A549 (cell line): ENCODE results near the gene TCAP. TPM values are rescaled to one million over a fixed set of nuclear protein-coding genes. Genes with fewer than 3 reads are reported as not detected.

Experiments
- ATAC-seq, 2 experiments: fragments of 200-7000 bp in 1 of 2; fragments of >200 bp in 1 of 2; cut with Nextera tagmentation in 1 of 2; cut with Tn5 transposase in 1 of 2; 3 replicates each; pipeline versions ENCODE4 v1.8.0 to v1.9.1; 2018 to 2020; ENCODE audit warnings: mild to moderate bottlenecking in 1 of 2, moderate library complexity in 1 of 2
- CTCF ChIA-PET: fragments of 300-600 bp; sonication (Branson Sonifier 250); formaldehyde crosslinking; extraction: SDS; loops from one replicate; lab custom pipeline; 2021; ENCODE audit warnings: antibody characterized with exemption, inconsistent platforms; lab: Yijun Ruan, JAX
- POLR2A ChIA-PET: fragments of 350-600 bp; formaldehyde crosslinking; extraction: SDS; loops from one replicate; lab custom pipeline; 2021; ENCODE audit warnings: antibody characterized with exemption, inconsistent platforms; lab: Yijun Ruan, JAX
- DNase-seq, 2 experiments: peaks; one replicate each; pipeline versions ENCODE4 v3.0.0 to v3.0.0-alpha.2; 2011 to 2016; ENCODE audit warnings: low read depth in 1 of 2, low spot score in 1 of 2
- FAIRE-seq: peaks from 2 replicates; lab custom pipeline; 2011; peaks lifted over from hg19 to GRCh38; lab: Jason Lieb, UNC
- H3K27ac ChIP-seq, 2 experiments: fragments of >200 bp; sonication (Bioruptor Twin); formaldehyde crosslinking; 3 replicates each; pipeline ENCODE4 v1.5.1; 2016 to 2017
- H3K4me1 ChIP-seq: fragments of >200 bp; sonication (Bioruptor Twin); formaldehyde crosslinking; 3 replicates; pipeline ENCODE4 v1.6.1; 2016
- H3K4me2 ChIP-seq: fragments of >200 bp; sonication (Bioruptor Twin); formaldehyde crosslinking; 3 replicates; pipeline ENCODE4 v1.6.1; 2016
- H3K4me3 ChIP-seq: fragments of >200 bp; sonication (Bioruptor Twin); formaldehyde crosslinking; 3 replicates; pipeline ENCODE4 v1.5.1; 2016
- H3K9me3 ChIP-seq: fragments of >200 bp; sonication (Bioruptor Twin); formaldehyde crosslinking; 3 replicates; pipeline ENCODE4 v1.6.1; 2016
- BHLHE40 ChIP-seq: IDR thresholded peaks from 2 replicates; pipeline ENCODE4 v1.6.1; 2012; ENCODE audit warnings: low read depth, low read length, inconsistent platforms
- CBX2 ChIP-seq: fragments of 200-600 bp; sonication (generic); IDR thresholded peaks from 2 replicates; pipeline ENCODE4 v1.6.1; 2016; ENCODE audit warnings: low read depth, mild to moderate bottlenecking, borderline replicate concordance
- CBX8 ChIP-seq: fragments of 200-600 bp; sonication (generic); IDR thresholded peaks from 2 replicates; pipeline ENCODE4 v1.6.1; 2016
- CEBPB ChIP-seq, 2 experiments: fragments of >200 bp in 1 of 2; sonication (Bioruptor Twin) in 1 of 2; formaldehyde crosslinking in 1 of 2; IDR thresholded peaks; 2 replicates each; pipeline ENCODE4 v1.6.1; 2012 to 2016
- ESRRA ChIP-seq: fragments of 150-350 bp; IDR thresholded peaks from 2 replicates; pipeline ENCODE4 v1.6.1; 2014; ENCODE audit warnings: mild to moderate bottlenecking, low read length, borderline replicate concordance
- FOSB ChIP-seq: fragments of 250-450 bp; sonication (Bioruptor Pico); IDR thresholded peaks from 2 replicates; pipeline ENCODE4 v1.5.0; 2020; ENCODE audit warnings: mild to moderate bottlenecking, moderate library complexity
- FOSL2 ChIP-seq, 2 experiments: fragments of 450-650 bp in 1 of 2; fragments of >200 bp in 1 of 2; sonication (Bioruptor Twin) in 1 of 2; formaldehyde crosslinking; IDR thresholded peaks; 2 replicates each; pipeline versions ENCODE4 v1.5.0 to v1.6.1; 2016 to 2020; ENCODE audit warnings: mild to moderate bottlenecking in 1 of 2, moderate library complexity in 1 of 2
- HDAC2 ChIP-seq: fragments of 200-600 bp; sonication (generic); IDR thresholded peaks from 2 replicates; pipeline ENCODE4 v1.6.1; 2016
- HMGXB4 ChIP-seq: fragments of 250-450 bp; sonication (Bioruptor Pico); IDR thresholded peaks from 2 replicates; pipeline ENCODE4 v1.5.0; 2021; ENCODE audit warnings: mild to moderate bottlenecking, moderate library complexity, borderline replicate concordance
- HOXB5 ChIP-seq: fragments of 250-450 bp; sonication (Bioruptor Pico); IDR thresholded peaks from 2 replicates; pipeline ENCODE4 v1.5.0; 2020; ENCODE audit warnings: mild to moderate bottlenecking, moderate library complexity
- KDM5A ChIP-seq: fragments of 200-600 bp; sonication (generic); IDR thresholded peaks from 2 replicates; pipeline ENCODE4 v1.6.1; 2016; ENCODE audit warnings: antibody characterized with exemption, mild to moderate bottlenecking
- MAZ ChIP-seq: fragments of 150-350 bp; IDR thresholded peaks from 2 replicates; pipeline ENCODE4 v1.6.1; 2014; ENCODE audit warnings: antibody characterized with exemption, low read depth, low read length, borderline replicate concordance
- NPAS2 ChIP-seq: fragments of 250-450 bp; sonication (Bioruptor Pico); IDR thresholded peaks from 2 replicates; pipeline ENCODE4 v1.8.0; 2022; ENCODE audit warnings: mild to moderate bottlenecking, moderate library complexity, borderline replicate concordance
- RCOR1 ChIP-seq: fragments of 150-350 bp; IDR thresholded peaks from 2 replicates; pipeline ENCODE4 v1.6.1; 2014; ENCODE audit warnings: antibody characterized with exemption, low read length, low read depth
- REST ChIP-seq: fragments of 200-600 bp; sonication (generic); IDR thresholded peaks from 2 replicates; pipeline ENCODE4 v1.6.1; 2016; ENCODE audit warnings: antibody characterized with exemption, mild to moderate bottlenecking, moderate library complexity
- RFX5 ChIP-seq: fragments of 450-650 bp; IDR thresholded peaks from 2 replicates; pipeline ENCODE4 v1.7.1; 2014; ENCODE audit warnings: antibody characterized with exemption, mild to moderate bottlenecking, moderate library complexity
- SMC3 ChIP-seq: fragments of >200 bp; sonication (Bioruptor Twin); formaldehyde crosslinking; IDR thresholded peaks from 3 replicates; pipeline ENCODE4 v1.6.1; 2018; ENCODE audit warnings: inconsistent platforms
- USF2 ChIP-seq: fragments of 450-650 bp; IDR thresholded peaks from 2 replicates; pipeline ENCODE4 v1.6.1; 2014; ENCODE audit warnings: antibody characterized with exemption
- ZC3H11A ChIP-seq: fragments of 450-650 bp; IDR thresholded peaks from 2 replicates; pipeline ENCODE4 v1.6.1; 2014; ENCODE audit warnings: antibody characterized with exemption, mild to moderate bottlenecking
- ZFP36 ChIP-seq: fragments of 450-650 bp; IDR thresholded peaks from 2 replicates; pipeline ENCODE4 v1.6.1; 2014; ENCODE audit warnings: borderline replicate concordance; ENCODE audit not compliant: partially characterized antibody
- ZNF302 ChIP-seq: fragments of 250-450 bp; sonication (Bioruptor Pico); IDR thresholded peaks from 2 replicates; pipeline ENCODE4 v1.9.0; 2021; ENCODE audit warnings: inconsistent platforms, mild to moderate bottlenecking, moderate library complexity
- ZSCAN20 ChIP-seq: fragments of 250-450 bp; sonication (Bioruptor Pico); IDR thresholded peaks from 2 replicates; pipeline ENCODE4 v1.8.0; 2022; ENCODE audit warnings: mild to moderate bottlenecking, moderate library complexity
- WGBS: methylation state at CpG from one replicate; pipeline ENCODE4 v1.1.6; 2017; ENCODE audit errors: missing lambda C conversion rate; 5-methylcytosine and 5-hydroxymethylcytosine counted together
- polyA plus RNA-seq, 4 experiments: library from polyadenylated mRNA; depleted of rRNA in 3 of 4; stranded (reverse); fragments of >200 nt; fragmentation: RNase III in 1 of 4; extraction: RNeasy Plus Mini Kit Qiagen cat#74134 plus additional on column Dnase treatment in 1 of 4; gene quantifications; 2 replicates in 3 of 4; 3 replicates in 1 of 4; pipeline ENCODE4 v1.2.3, GENCODE V29; 2011 to 2017

Gene TCAP
- polyA plus RNA-seq, 2 of the 4 experiments (the other 2 are of a cell fraction) = 0.41 to 1.2 TPM

- no peak for TF ChIP-seq ZC3H11A
These were observed 35.7 kb upstream of the TCAP start (continued) for GRCh38 chr17:39629494-39629880.

GRCh38 chr17:39629898-39630297 lies 35.3 kb upstream of the TCAP start:
- DNase-seq (no peak), ATAC-seq (no peak), FAIRE-seq (no peak)
- WGBS = 62% methylated on average over 12 of the region's 12 CpGs
- ChIA-PET POLR2A (no interaction called here), CTCF (interaction anchor here (1.4 to 58.8 kb wide), 8 partner anchors 5 to 423 kb away, joined by 3 to 1581 read pairs (median 273); partner anchors contain the start of genes ERBB2, MIEN1, NEUROD2 and PGAP3)
- H3K9me3 ChIP-seq = no peaks in the 10 kb centered on the region
- H3K4me3 ChIP-seq = no peak overlapping the region
- H3K4me1 ChIP-seq = peaks cover 7% of the 10 kb centered on the region; the same call in 2 of the 3 replicates
- TF ChIP-seq FOSL2 (IDR thresholded peaks at IDR 0.05) (no peak), FOSL2 (CRISPR knock-in tag; IDR thresholded peaks at IDR 0.05) (no peak), ESRRA (no peak), CBX2 (no peak), RCOR1 (no peak), HMGXB4 (CRISPR knock-in tag) (no peak), NPAS2 (CRISPR knock-in tag) (no peak), ZFP36 (no peak), CBX8 (no peak), KDM5A (no peak)
- H3K4me2 ChIP-seq = no peak overlapping the region
- H3K27ac ChIP-seq = no peak overlapping the region

- POLR2A ChIA-PET = no interaction called here
- no peak overlapping the region for H3K27ac ChIP-seq
- no peak for FAIRE-seq
- no peak for ATAC-seq
- TF ChIP-seq HMGXB4 (CRISPR knock-in tag) (no peak), ZSCAN20 (CRISPR knock-in tag) (no peak), SMC3 (no peak), USF2 (no peak), RFX5 (no peak), HOXB5 (CRISPR knock-in tag) (no peak), ESRRA (no peak), CEBPB (IDR thresholded peaks at IDR 0.05) (no peak), ZNF302 (CRISPR knock-in tag) (no peak), MAZ (no peak), NPAS2 (CRISPR knock-in tag) (no peak), REST (no peak), BHLHE40 (no peak), HDAC2 (no peak), FOSB (CRISPR knock-in tag) (no peak)
- 68% methylated on average over 6 of the region's 6 CpGs for WGBS
- H3K4me2 ChIP-seq = no peak overlapping the region
- CTCF ChIA-PET = interaction anchor here (1.6 to 58.8 kb wide), 7 partner anchors 3 to 425 kb away, joined by 5 to 1581 read pairs (median 533); partner anchors contain the start of genes ERBB2, MIEN1, NEUROD2 and PGAP3
- DNase-seq = no peak
- H3K4me1 ChIP-seq = peaks cover 16% of the 10 kb centered on the region; the same call in 2 of the 3 replicates
- H3K9me3 ChIP-seq = no peaks in the 10 kb centered on the region
- no peak overlapping the region for H3K4me3 ChIP-seq
These were observed 33.7 kb upstream of the TCAP start for GRCh38 chr17:39631403-39631802.
